Mammary epithelial cell (primary cell): Measurements from ENCODE around the gene PRDX5.

Experiments
- CTCF ChIP-seq, 2 donors: IDR thresholded peaks in 1 of 2; conservative IDR thresholded peaks in 1 of 2; 2 replicates each; pipeline ENCODE4 v1.5.1; 2011 to 2012; ENCODE audit warnings: inconsistent platforms in 2 of 2, low read length in 2 of 2, mild to moderate bottlenecking in 2 of 2, control low read depth in 1 of 2, low read depth in 1 of 2; ENCODE audit not compliant: insufficient read depth in 1 of 2; ENCODE audit errors: extremely low read depth in 1 of 2
- EZH2 ChIP-seq: IDR thresholded peaks from 2 replicates; pipeline ENCODE4 v1.6.1; 2012; ENCODE audit warnings: low read length, inconsistent platforms, borderline replicate concordance

GRCh38 chr11:64341851-64342791 lies 24.2 kb downstream of the PRDX5 start:
- peak; percentile 11 to 64 for TF ChIP-seq CTCF (conservative IDR thresholded peaks at IDR 0.05 in 1 of 2, IDR thresholded peaks at IDR 0.05 in 1 of 2; ENCODE audit: extremely low read depth in 1 of 2, insufficient read depth in 1 of 2, low read depth in 1 of 2, low read length in 2 of 2)
- no peak for TF ChIP-seq EZH2
